Neural cell (in vitro differentiated cells): ENCODE results near the gene CLEC2B. TPM values are rescaled to one million over a fixed set of nuclear protein-coding genes. Genes with fewer than 3 reads are reported as not detected.

Experiments used
- H2AFZ ChIP-seq: fragments of 200-600, 300-800 bp; sonication (generic), shearing (Covaris generic); 2 replicates; pipeline ENCODE4 v1.6.0; 2014; ENCODE audit warnings: low read depth, mild to moderate bottlenecking, antibody characterized with exemption, low read length, moderate library complexity
- H3F3A ChIP-seq: fragments of 200-600 bp; shearing (Covaris generic); 2 replicates; pipeline ENCODE4 v1.6.1; 2016; ENCODE audit warnings: mild to moderate bottlenecking, moderate library complexity, mixed read lengths, antibody characterized with exemption, low read length; ENCODE audit not compliant: insufficient read depth, poor library complexity, severe bottlenecking
- H3K27ac ChIP-seq: fragments of 200-600, 300-800 bp; sonication (generic), shearing (Covaris generic); 2 replicates; pipeline ENCODE4 v1.5.1; 2014; ENCODE audit warnings: mild to moderate bottlenecking, low read length, moderate library complexity
- H3K27me3 ChIP-seq: fragments of 300-800, 200-600 bp; sonication (generic), shearing (Covaris generic); 2 replicates; pipeline ENCODE4 v1.6.0; 2014; ENCODE audit warnings: mild to moderate bottlenecking, low read depth, low read length, moderate library complexity; ENCODE audit not compliant: insufficient read depth
- H3K36me3 ChIP-seq: fragments of 300-800, 200-600 bp; sonication (generic), shearing (Covaris generic); 2 replicates; pipeline ENCODE4 v1.5.1; 2014; ENCODE audit warnings: mild to moderate bottlenecking, antibody characterized with exemption, low read length, moderate library complexity; ENCODE audit not compliant: insufficient read depth
- H3K4me2 ChIP-seq: fragments of 300-800, 200-600 bp; sonication (generic), shearing (Covaris generic); 2 replicates; pipeline ENCODE4 v1.6.0; 2014; ENCODE audit warnings: mild to moderate bottlenecking, low read length
- H3K4me3 ChIP-seq: fragments of 300-800, 200-600 bp; sonication (generic), shearing (Covaris generic); 2 replicates; pipeline ENCODE4 v1.5.1; 2014; ENCODE audit warnings: mild to moderate bottlenecking, low read length, moderate library complexity
- H3K79me2 ChIP-seq: fragments of 200-600 bp; shearing (Covaris generic); replicated peaks from 2 replicates; pipeline ENCODE4 v1.6.0; 2014; ENCODE audit warnings: mild to moderate bottlenecking, low read length, moderate library complexity; ENCODE audit not compliant: insufficient read depth
- H3K9ac ChIP-seq: fragments of 300-800, 200-600 bp; sonication (generic), shearing (Covaris generic); 2 replicates; pipeline ENCODE4 v1.6.1; 2016; ENCODE audit warnings: mild to moderate bottlenecking, low read length, mixed read lengths
- H3K9me2 ChIP-seq: fragments of 200-600 bp; shearing (Covaris generic); 2 replicates; pipeline ENCODE4 v1.6.1; 2016; ENCODE audit warnings: mild to moderate bottlenecking, low read length, mixed read lengths; ENCODE audit not compliant: insufficient read depth
- H3K9me3 ChIP-seq: fragments of 200-600, 300-800 bp; sonication (generic), shearing (Covaris generic); 2 replicates; pipeline ENCODE4 v1.6.1; 2016; ENCODE audit warnings: mild to moderate bottlenecking, mixed run types, low read length, moderate library complexity, mixed read lengths
- H4K20me1 ChIP-seq: fragments of 200-600 bp; shearing (Covaris generic); 2 replicates; pipeline ENCODE4 v1.6.1; 2016; ENCODE audit warnings: mild to moderate bottlenecking, mixed run types; ENCODE audit not compliant: insufficient read depth
- CTCF ChIP-seq: fragments of 450-650 bp; IDR thresholded peaks from 2 replicates; pipeline ENCODE4 v1.5.1; 2014; ENCODE audit warnings: antibody characterized with exemption, mild to moderate bottlenecking, moderate library complexity; ENCODE audit not compliant: poor library complexity, severe bottlenecking
- EP300 ChIP-seq: fragments of 450-650 bp; conservative IDR thresholded peaks from 2 replicates; pipeline ENCODE4 v1.6.1; 2014; ENCODE audit warnings: antibody characterized with exemption, mild to moderate bottlenecking, moderate library complexity; ENCODE audit not compliant: poor library complexity, severe bottlenecking
- EZH2 ChIP-seq: fragments of 200-600, 300-800 bp; shearing (Covaris generic), sonication (generic); IDR thresholded peaks from 2 replicates; pipeline ENCODE4 v1.6.1; 2014; ENCODE audit warnings: antibody characterized with exemption, low read length, borderline replicate concordance, mild to moderate bottlenecking; ENCODE audit not compliant: insufficient read depth, poor library complexity, severe bottlenecking
- MXI1 ChIP-seq: fragments of 450-650 bp; conservative IDR thresholded peaks from 2 replicates; pipeline ENCODE4 v1.6.1; 2014; ENCODE audit warnings: antibody characterized with exemption, mild to moderate bottlenecking; ENCODE audit not compliant: poor library complexity, severe bottlenecking
- POLR2AphosphoS5 ChIP-seq: IDR thresholded peaks from 2 replicates; pipeline ENCODE4 v1.6.1; 2012
- RAD21 ChIP-seq: fragments of 450-650 bp; conservative IDR thresholded peaks from 2 replicates; pipeline ENCODE4 v1.6.1; 2014; ENCODE audit warnings: antibody characterized with exemption, mild to moderate bottlenecking, moderate library complexity
- REST ChIP-seq: IDR thresholded peaks from 2 replicates; pipeline ENCODE4 v1.6.1; 2012; ENCODE audit warnings: borderline replicate concordance
- SMC3 ChIP-seq: fragments of 450-650 bp; conservative IDR thresholded peaks from 2 replicates; pipeline ENCODE4 v1.6.1; 2014; ENCODE audit warnings: antibody characterized with exemption, mild to moderate bottlenecking, moderate library complexity; ENCODE audit not compliant: poor library complexity
- TAF1 ChIP-seq: IDR thresholded peaks from 2 replicates; pipeline ENCODE4 v1.6.1; 2012; ENCODE audit warnings: low read depth
- polyA plus RNA-seq: library from polyadenylated mRNA; depleted of rRNA; stranded (reverse); fragments of >200 nt; gene quantifications from 2 replicates; pipeline ENCODE4 v1.2.3, GENCODE V29; 2014

CLEC2B gene
- polyA plus RNA-seq, 1 donor from 2014 or later = 0.17 TPM

GRCh38 chr12:9910716-9911421 is 41.7 kb upstream of the CLEC2B start:
- Histone ChIP-seq H3K27ac (peak overlapping the region; percentile 85), H4K20me1 (no peaks in the 10 kb centered on the region), H3K79me2 (peaks cover 5% of the 10 kb centered on the region), H3K9me2 (no peaks in the 10 kb centered on the region), H3K9ac (peak overlapping the region; percentile 68), H3F3A (no peaks in the 10 kb centered on the region), H3K4me3 (peak overlapping the region; percentile 63), H3K4me2 (peak overlapping the region; percentile 16), H2AFZ (no peak overlapping the region), H3K9me3 (no peaks in the 10 kb centered on the region), H3K27me3 (no peaks in the 10 kb centered on the region), H3K36me3 (no peaks in the 10 kb centered on the region)
- no peak for TF ChIP-seq CTCF
- TF ChIP-seq RAD21 = no peak
- peak; percentile 90 for TF ChIP-seq POLR2AphosphoS5
- peak; percentile 50 for TF ChIP-seq TAF1
- TF ChIP-seq MXI1 = peak; percentile 33
- TF ChIP-seq EZH2 = no peak
- no peak for TF ChIP-seq SMC3
- no peak for TF ChIP-seq EP300
- TF ChIP-seq REST = peak; percentile 83

- H3F3A ChIP-seq = no peaks in the 10 kb centered on the region
- no peak for TF ChIP-seq MXI1
- TF ChIP-seq TAF1 = no peak
- TF ChIP-seq EZH2 = no peak
- no peak for TF ChIP-seq REST
- TF ChIP-seq POLR2AphosphoS5 = no peak
- no peak for TF ChIP-seq CTCF
- no peaks in the 10 kb centered on the region for H3K27me3 ChIP-seq
- H3K27ac ChIP-seq = peak overlapping the region; percentile 85
- H3K4me3 ChIP-seq = peak overlapping the region; percentile 63
- no peak overlapping the region for H3K4me2 ChIP-seq
- H2AFZ ChIP-seq = no peak overlapping the region
- no peaks in the 10 kb centered on the region for H3K9me2 ChIP-seq
- H4K20me1 ChIP-seq = no peaks in the 10 kb centered on the region
- no peaks in the 10 kb centered on the region for H3K9me3 ChIP-seq
- peaks cover 5% of the 10 kb centered on the region for H3K79me2 ChIP-seq
- H3K36me3 ChIP-seq = no peaks in the 10 kb centered on the region
- H3K9ac ChIP-seq = peak overlapping the region; percentile 68
Measured at GRCh38 chr12:9909724-9910123, 40.6 kb upstream of the CLEC2B start.
